Measurements from ENCODE around the gene MCF2L2.

The MCF2L2 gene

GRCh38 chr3:183357564-183358079 is 70.8 kb downstream of the MCF2L2 start:
- DNase-seq: no peak

DNA sequence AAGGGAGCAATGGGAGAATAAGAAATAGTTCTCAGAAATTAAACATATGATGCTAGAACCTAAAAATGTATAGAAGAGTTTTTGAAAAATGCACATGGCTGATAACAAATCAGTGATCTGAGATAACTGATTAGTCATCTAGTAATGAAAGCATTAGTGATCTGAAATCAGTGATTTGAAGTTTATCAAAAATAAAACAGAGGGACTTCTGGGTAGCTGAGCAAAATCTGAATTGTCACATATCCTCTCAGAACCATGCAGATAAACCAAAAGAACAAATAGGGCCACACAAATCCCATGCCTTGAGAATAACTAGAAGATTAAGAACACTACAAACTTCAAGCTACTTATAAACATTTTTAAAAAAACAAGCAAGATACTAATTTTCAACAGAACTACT is 71.5 kb downstream of the MCF2L2 start:
- no peak for DNase-seq

DNA sequence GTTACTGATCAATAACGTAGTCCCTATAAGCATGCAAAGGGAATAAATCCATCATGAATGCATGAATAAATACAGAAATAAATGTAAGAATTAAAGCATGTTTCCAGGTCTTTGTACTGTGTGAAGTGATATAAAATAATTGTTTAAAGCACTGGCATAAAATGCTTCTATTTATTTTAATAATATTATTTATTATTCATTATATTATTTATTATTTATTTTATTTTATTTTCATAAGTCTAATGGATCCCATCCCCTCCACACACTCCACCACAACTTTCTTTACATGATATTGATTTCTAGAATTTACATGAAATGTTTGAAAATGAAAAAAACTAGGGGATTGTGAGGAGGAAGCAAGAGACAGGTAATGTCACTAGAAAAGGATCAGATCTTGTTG is 73.5 kb downstream of the MCF2L2 start:
- no peak for DNase-seq

GRCh38 chr3:183354325-183354831 is 74.0 kb downstream of the MCF2L2 start:
- no peak for DNase-seq

DNA sequence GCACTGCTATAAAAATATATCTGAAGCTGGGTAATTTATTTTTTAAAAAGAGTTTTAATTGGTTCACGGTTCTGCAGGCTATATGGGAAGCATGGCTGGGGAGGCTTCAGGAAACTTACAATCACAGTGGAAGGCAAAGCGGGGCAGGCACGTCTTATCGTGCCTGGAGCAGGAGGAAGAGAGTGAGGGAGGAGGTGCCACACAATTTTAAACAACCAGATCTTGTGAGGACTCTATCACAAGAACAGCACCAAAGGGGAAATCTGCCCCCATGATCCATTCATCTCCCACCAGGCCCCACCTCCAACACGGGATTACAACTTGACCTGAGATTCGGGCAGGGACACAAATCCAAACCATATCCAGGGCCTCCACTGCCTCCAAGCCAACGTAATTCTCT is 75.0 kb downstream of the MCF2L2 start:
- no peak for DNase-seq

- no peak for DNase-seq
Observed at GRCh38 chr3:183350164-183350563, 78.3 kb downstream of the MCF2L2 start.

DNA sequence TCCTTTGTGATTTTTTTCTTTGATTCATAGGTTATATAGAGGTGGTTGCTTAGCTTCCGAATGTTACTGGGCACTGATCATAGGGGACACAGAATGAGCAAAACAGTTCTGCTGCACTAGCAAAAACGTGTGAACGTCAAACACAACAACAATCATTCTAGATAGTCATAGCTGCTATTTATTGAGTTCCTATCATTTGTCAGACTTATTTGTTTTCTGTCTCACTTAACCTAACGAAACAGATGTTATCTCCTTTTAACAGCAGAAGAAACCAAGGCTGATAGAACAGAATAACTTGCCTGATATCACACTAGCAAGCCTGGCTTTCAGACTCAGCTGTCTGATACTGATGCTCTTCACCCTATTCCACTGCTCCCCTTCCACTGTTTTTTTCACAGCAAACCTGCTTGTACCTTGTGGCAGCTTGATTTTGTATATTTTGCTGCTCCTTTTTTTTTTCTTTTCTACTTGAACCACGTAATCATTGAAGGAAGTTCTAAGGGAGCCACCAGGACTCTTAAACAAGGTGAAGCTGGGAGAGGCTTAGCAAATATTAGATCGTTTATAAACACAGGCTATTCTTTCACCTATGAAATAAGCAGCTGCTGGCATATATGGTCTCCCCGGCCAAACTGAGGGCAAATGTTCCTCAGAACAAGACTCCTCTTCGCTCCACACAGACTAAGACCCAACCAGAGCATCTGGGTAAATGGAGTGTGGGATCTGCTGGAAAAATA is 78.8 kb downstream of the MCF2L2 start:
- no peak for DNase-seq

DNA sequence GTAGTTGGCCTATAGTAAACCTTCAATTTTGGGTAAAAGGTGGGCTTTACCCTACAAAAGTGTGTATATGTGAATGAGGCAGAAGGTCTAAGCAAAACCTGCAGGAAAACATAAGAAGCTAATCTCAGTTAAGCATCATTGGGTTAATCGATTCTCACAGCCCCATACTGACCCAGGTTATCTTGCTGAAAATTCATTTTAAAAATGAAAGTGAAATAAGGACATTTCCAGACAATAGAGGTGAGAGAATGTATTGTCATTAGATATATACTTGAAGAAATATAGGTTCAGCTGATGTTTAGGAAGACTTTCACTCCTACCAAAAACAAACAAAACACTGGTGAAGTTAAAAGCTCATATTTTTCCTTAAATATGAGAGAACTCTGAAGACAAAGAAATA is 85.6 kb downstream of the MCF2L2 start:
- DNase-seq: no peak

- no peak for DNase-seq
Observed at GRCh38 chr3:183341545-183342288, 86.7 kb downstream of the MCF2L2 start.

- no peak for DNase-seq
Observed at GRCh38 chr3:183340222-183340621, 88.2 kb downstream of the MCF2L2 start.

DNA sequence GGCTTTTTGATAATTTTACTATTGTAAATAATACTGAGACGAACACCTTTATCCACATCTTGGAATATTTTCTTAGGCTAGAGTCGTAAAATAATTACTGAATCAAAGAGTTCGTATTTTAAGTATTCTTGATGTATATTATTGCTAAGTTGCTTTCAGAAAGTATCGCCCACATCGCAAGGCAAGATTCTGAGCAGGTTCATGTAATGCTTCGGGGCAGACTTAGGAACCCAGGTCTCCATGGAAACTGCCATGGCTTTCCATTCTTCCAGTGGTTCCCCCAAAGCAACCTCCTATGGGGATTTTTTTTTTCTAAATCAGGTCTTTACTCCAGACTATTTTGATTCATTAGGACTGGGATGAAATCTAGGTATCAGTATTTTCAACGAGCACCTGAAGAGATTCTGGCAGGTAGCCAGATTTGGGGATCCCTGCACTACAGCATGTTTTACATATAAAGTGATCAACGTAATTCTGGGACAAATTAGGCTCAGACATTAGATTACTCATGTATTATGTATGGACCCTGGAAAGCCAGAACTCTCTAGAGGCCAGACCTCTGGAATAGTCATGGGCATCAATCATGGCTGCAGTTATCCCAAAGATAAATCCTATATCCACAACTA is 88.8 kb downstream of the MCF2L2 start:
- DNase-seq: no peak

GRCh38 chr3:183338520-183338919 is 89.9 kb downstream of the MCF2L2 start:
- DNase-seq: no peak

DNA sequence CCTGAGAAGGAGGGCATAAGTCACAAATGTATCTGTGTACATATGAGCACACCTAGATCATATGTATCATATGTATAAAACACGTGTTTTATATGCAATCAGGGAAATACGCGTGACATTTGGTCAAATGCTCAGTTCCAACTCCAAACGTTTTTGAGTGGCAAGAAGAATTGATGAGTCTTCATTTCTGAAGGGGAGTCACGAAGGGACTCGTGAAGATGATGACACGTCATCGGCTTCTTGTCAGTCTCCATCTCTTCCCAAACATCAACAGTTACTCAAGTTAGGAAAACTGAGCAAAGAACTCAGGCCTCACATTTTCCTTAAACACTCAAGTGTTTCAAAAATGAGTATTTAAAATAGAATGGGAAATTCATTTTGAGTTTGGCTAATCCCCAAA is 95.9 kb downstream of the MCF2L2 start:
- DNase-seq: no peak

DNA sequence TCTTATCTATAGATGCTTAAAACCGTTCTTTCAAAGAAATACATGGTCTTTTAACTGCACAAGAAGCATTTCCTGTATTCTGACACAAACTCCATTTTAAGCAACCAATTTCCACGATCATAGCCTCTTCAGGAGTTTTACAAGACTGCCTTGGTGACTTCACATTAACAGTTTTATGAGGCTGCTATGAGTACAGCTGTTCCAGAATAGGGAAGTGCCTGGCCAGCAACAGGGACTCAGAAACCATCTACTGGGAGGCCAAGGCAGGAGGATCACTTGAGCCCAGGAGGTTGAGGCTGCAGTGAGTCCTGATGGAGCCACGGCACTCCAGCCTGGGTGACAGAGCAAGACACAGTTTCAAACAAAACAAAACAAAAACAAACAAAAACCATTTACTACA is 96.9 kb downstream of the MCF2L2 start:
- no peak for DNase-seq

- no peak for DNase-seq
Observed at GRCh38 chr3:183330881-183331280, 97.5 kb downstream of the MCF2L2 start.

DNA sequence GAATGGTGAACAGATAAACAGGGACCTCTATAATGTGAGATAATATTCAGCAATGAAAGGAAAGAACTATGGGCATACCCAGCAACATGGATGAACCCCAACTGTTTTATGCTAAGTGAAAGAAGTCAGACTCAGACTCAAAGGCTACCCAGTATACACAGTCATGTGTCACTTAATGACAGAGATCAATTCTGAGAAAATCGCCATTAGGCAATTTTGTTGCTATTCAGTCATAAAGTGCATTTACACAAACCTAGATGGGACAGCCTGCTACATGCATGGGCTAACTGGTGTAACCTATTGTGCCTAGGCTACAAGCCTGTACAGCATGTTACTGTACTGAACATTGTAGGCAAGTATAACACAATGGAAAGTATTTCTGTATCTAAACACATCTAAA is 98.9 kb downstream of the MCF2L2 start:
- DNase-seq: no peak

DNA sequence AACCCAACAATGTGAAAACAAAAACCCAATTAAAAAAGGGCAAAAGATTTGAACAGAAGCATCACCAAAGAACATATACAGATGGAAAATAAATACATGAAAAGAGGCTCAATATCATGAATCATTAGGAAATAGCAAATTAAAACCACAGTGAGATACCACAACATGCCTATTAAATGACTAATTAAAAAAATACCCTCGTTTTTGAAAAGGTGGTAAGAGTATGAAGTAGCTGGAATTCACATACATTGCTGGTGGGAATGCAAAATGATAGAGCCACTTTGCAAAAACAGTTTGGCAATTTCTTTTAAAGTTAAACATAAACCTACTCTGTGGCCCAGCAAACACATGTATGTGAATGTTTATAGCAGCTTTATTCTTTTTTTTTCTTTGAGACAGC is 99.6 kb downstream of the MCF2L2 start:
- no peak for DNase-seq

GRCh38 chr3:183328164-183328563 is 100.3 kb downstream of the MCF2L2 start:
- no peak for DNase-seq

DNA sequence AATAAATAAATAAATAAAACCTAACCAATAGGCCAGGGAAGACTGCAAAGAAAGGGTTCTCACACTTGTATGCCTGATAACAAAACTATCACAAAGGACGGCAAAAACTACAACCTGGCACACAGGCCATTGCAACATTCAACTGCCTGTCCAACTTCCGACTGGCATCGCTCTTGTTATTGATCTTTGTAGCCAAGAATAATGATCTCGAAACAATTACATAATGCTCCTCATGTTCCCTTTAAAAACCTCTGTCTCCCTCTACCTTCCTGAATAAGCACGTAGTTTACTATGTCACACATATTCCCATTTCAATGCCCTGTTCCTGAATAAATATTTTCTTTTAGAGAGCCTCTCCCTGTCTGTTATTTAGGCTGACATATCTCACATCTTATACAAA is 101.1 kb downstream of the MCF2L2 start:
- DNase-seq: no peak

- no peak for DNase-seq
Observed at GRCh38 chr3:183324083-183324482, 104.3 kb downstream of the MCF2L2 start.

- DNase-seq: peak; percentile 5
Observed at GRCh38 chr3:183319371-183319770, 109.0 kb downstream of the MCF2L2 start.

- peak; percentile 15 for DNase-seq
Observed at GRCh38 chr3:183318877-183319276, 109.5 kb downstream of the MCF2L2 start.
